GM23338 (cell line): ENCODE results near the gene DHX32.

Source experiments
- CTCF ChIP-seq, 2 experiments: fragments of 200-600 bp in 1 of 2; sonication (generic) in 1 of 2; conservative IDR thresholded peaks; 2 replicates each; pipeline versions ENCODE4 v1.5.1 to v1.6.1; 2016 to 2017; ENCODE audit warnings: antibody characterized with exemption in 2 of 2, low read depth in 2 of 2, mild to moderate bottlenecking in 2 of 2, moderate library complexity in 1 of 2
- EZH2 ChIP-seq: fragments of 200-600 bp; sonication (generic); IDR thresholded peaks from one replicate; pipeline ENCODE4 v1.8.0; 2017; ENCODE audit warnings: antibody characterized with exemption, mild to moderate bottlenecking, low read depth; ENCODE audit not compliant: unreplicated experiment
- EZH2phosphoT487 ChIP-seq: fragments of 200-600 bp; sonication (generic); IDR thresholded peaks from one replicate; pipeline ENCODE4 v1.8.1; 2018; ENCODE audit warnings: antibody characterized with exemption; ENCODE audit not compliant: unreplicated experiment
- POLR2AphosphoS5 ChIP-seq: IDR thresholded peaks from 2 replicates; pipeline ENCODE4 v1.6.1; 2016; ENCODE audit warnings: antibody characterized with exemption, low read depth
- REST ChIP-seq: IDR thresholded peaks from one replicate; pipeline ENCODE4 v1.6.1; 2018; ENCODE audit warnings: antibody characterized with exemption; ENCODE audit not compliant: unreplicated experiment

- TF ChIP-seq EZH2phosphoT487 (no peak), CTCF (conservative IDR thresholded peaks at IDR 0.05; ENCODE audit: low read depth in 2 of 2) (no peak), EZH2 (no peak), REST (no peak), POLR2AphosphoS5 (no peak)
Observed at GRCh38 chr10:125802131-125802530, 79.0 kb downstream of the DHX32 start.
